ENCODE data around the gene ZFP92. TPM values are rescaled to one million over a fixed set of nuclear protein-coding genes. Genes with fewer than 3 reads are reported as not detected.

Gene ZFP92
- total RNA-seq, 1 experiment from 2014 or later: not detected

DNA sequence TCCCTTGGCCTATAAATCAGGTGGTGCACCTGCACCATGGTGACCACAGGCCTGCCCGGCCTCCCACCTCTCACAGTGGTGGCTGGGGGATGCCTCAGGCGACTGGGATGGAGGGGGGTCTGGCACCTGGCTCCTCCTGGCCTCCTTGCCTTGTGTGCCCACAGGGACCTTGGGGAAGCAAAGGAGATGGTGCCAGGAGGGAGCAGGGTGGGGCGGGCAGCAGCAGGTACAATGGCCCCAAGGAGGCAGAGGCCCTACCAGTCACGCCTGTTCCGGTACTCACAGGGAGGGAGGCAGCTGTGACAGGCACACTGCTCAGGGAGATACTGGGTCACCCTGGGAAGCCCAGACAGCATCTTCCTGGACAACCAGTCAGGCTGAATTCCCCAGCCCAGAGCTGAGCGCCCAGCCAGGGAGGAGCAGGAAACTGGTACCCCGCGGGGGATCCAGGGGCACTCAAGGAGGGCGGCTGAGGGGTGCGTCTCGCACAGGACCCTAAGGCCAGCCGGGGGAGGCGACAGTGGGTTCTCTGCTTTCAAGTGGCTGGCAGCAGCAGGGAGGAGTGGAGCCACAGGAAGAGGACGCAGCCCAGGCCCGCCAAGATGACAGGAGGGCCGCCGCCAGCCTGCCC is 35.8 kb downstream of the ZFP92 start:
- CTCF ChIA-PET: interaction anchor here (0.5 kb wide), 1 partner anchor 22 kb away, joined by 3 read pairs; no protein-coding TSS in a partner anchor
- no peak for DNase-seq
- no peaks in the 10 kb centered on the region for H3K9me3 ChIP-seq (ENCODE audit: insufficient read depth, low read depth)
- no peak overlapping the region for H3K27ac ChIP-seq
- no peaks in the 10 kb centered on the region for H3F3A ChIP-seq (ENCODE audit: insufficient read depth, low read depth)
- intact Hi-C loops (cut with micrococcal nuclease; ENCODE audit: unreplicated experiment): no loop called here
- no peak overlapping the region for H3K4me3 ChIP-seq
- no peaks in the 10 kb centered on the region for H4K20me1 ChIP-seq (ENCODE audit: insufficient read depth)
- no TSS peak for BruUV-seq (replicated peaks)
- H3K36me3 ChIP-seq (ENCODE audit: low read depth): no peaks in the 10 kb centered on the region
- POLR2A ChIA-PET (ENCODE audit: unreplicated experiment): no interaction called here
- H3K79me2 ChIP-seq (ENCODE audit: low read depth): no peaks in the 10 kb centered on the region
- 0 out of 2 replicates have a peak, but pooled peaks cover 3% of the 10 kb centered on the region for H3K4me1 ChIP-seq (replicated peaks; ENCODE audit: insufficient read depth)
- H3K27me3 ChIP-seq (ENCODE audit: insufficient read depth, low read depth): no peaks in the 10 kb centered on the region
- no peak overlapping the region for H2AFZ ChIP-seq
- no peaks in the 10 kb centered on the region for H3K9me2 ChIP-seq (ENCODE audit: insufficient read depth)
- TF ChIP-seq, protein P1, sequence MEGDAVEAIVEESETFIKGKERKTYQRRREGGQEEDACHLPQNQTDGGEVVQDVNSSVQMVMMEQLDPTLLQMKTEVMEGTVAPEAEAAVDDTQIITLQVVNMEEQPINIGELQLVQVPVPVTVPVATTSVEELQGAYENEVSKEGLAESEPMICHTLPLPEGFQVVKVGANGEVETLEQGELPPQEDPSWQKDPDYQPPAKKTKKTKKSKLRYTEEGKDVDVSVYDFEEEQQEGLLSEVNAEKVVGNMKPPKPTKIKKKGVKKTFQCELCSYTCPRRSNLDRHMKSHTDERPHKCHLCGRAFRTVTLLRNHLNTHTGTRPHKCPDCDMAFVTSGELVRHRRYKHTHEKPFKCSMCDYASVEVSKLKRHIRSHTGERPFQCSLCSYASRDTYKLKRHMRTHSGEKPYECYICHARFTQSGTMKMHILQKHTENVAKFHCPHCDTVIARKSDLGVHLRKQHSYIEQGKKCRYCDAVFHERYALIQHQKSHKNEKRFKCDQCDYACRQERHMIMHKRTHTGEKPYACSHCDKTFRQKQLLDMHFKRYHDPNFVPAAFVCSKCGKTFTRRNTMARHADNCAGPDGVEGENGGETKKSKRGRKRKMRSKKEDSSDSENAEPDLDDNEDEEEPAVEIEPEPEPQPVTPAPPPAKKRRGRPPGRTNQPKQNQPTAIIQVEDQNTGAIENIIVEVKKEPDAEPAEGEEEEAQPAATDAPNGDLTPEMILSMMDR (conservative IDR thresholded peaks at IDR 0.05): no peak
- no peak for TF ChIP-seq EZH2 (IDR thresholded peaks at IDR 0.05; ENCODE audit: low read depth)
- H3K4me2 ChIP-seq: no peak overlapping the region

DNA sequence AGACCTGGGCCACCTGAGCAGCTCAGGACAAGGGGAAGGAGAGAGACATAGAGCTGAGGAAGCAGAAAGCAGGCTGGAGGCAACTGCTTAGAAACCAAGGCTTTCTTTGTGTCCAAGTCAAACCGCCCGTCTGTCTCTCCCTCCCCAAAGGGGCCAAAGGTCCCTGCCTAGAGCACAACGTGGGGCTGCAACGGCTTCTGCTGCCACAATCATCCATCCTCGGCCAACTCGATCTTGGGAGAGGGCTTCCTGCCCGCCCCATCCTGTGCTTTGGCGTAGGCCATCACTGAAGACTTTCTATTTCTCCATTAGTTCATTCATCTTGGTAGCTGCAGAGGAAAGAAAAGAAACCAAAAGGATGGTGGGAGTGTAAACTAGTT is 36.3 kb downstream of the ZFP92 start:
- H2AFZ ChIP-seq: no peak overlapping the region
- BruUV-seq (replicated peaks): no TSS peak
- H3K36me3 ChIP-seq (ENCODE audit: low read depth): no peaks in the 10 kb centered on the region
- intact Hi-C loops (cut with micrococcal nuclease; ENCODE audit: unreplicated experiment): no loop called here
- 0 out of 2 replicates have a peak, but pooled peaks cover 3% of the 10 kb centered on the region for H3K4me1 ChIP-seq (replicated peaks; ENCODE audit: insufficient read depth)
- POLR2A ChIA-PET (ENCODE audit: unreplicated experiment): no interaction called here
- H3K27me3 ChIP-seq (ENCODE audit: insufficient read depth, low read depth): no peaks in the 10 kb centered on the region
- no peaks in the 10 kb centered on the region for H3K9me2 ChIP-seq (ENCODE audit: insufficient read depth)
- H3K4me2 ChIP-seq: no peak overlapping the region
- no peak overlapping the region for H3K4me3 ChIP-seq
- no peaks in the 10 kb centered on the region for H3K79me2 ChIP-seq (ENCODE audit: low read depth)
- no peaks in the 10 kb centered on the region for H4K20me1 ChIP-seq (ENCODE audit: insufficient read depth)
- H3K9me3 ChIP-seq (ENCODE audit: insufficient read depth, low read depth): no peaks in the 10 kb centered on the region
- TF ChIP-seq, protein P1 (conservative IDR thresholded peaks at IDR 0.05): no peak
- TF ChIP-seq EZH2 (IDR thresholded peaks at IDR 0.05; ENCODE audit: low read depth): no peak
- H3F3A ChIP-seq (ENCODE audit: insufficient read depth, low read depth): no peaks in the 10 kb centered on the region
- CTCF ChIA-PET: interaction anchor here (0.5 kb wide), 2 partner anchors 22 to 501 kb away, joined by 3 to 5 read pairs; no protein-coding TSS in a partner anchor
- no peak for DNase-seq
- no peak overlapping the region for H3K27ac ChIP-seq

DNA sequence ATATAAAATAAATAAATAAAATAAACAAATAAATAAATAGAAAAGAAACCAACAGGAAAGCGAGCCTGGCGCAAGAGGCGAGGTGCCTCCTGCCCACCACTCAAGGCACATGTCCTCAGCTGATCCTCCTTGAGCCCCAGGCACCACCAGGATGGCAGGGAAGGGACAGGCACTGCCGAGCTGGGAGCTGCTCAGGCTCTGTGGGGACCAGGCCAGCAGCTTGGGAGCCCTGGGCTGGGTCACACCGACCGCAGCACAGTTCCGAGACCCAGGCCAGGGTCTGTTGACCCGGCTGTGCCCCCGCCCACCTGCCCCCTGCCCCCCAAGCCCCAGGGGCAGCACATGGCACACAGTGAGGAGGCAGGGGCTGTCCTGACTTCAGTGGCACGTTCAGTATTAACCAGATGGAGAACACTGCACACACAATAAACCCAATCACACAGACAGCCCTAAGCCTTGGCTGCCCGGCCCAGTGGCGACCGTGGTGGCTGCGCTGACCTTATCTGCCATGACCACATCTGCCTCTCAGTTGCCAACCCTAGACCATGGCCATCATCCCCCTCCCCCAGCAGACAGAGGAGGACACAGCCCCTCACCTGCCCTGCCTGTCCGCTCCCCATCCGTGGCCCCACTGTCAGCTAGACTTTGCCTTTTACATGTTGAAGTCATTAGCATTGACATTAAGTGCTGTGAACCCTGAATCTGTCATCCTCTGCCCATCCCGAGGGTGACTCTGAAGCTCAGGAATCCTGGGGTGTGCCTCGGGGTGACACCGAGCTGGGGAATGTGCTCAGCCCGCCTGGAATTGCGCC is 37.5 kb downstream of the ZFP92 start:
- BruUV-seq (replicated peaks): no TSS peak
- TF ChIP-seq EZH2 (IDR thresholded peaks at IDR 0.05; ENCODE audit: low read depth): no peak
- TF ChIP-seq, protein P1 (conservative IDR thresholded peaks at IDR 0.05): no peak
- H3K4me1 ChIP-seq (replicated peaks; ENCODE audit: insufficient read depth): 0 out of 2 replicates have a peak, but pooled peaks cover under 1% of the 10 kb centered on the region
- H3K9me3 ChIP-seq (ENCODE audit: insufficient read depth, low read depth): no peaks in the 10 kb centered on the region
- intact Hi-C loops (cut with micrococcal nuclease; ENCODE audit: unreplicated experiment): no loop called here
- H3K27ac ChIP-seq: no peak overlapping the region
- ChIA-PET POLR2A (ENCODE audit: unreplicated experiment) (interaction anchor here (0.7 kb wide), 1 partner anchor 680 kb away, joined by 3 read pairs; no protein-coding TSS in a partner anchor), CTCF (no interaction called here)
- no peaks in the 10 kb centered on the region for H3K36me3 ChIP-seq (ENCODE audit: low read depth)
- no peak overlapping the region for H3K4me2 ChIP-seq
- no peaks in the 10 kb centered on the region for H3K27me3 ChIP-seq (ENCODE audit: insufficient read depth, low read depth)
- no peaks in the 10 kb centered on the region for H3F3A ChIP-seq (ENCODE audit: insufficient read depth, low read depth)
- H3K9me2 ChIP-seq (ENCODE audit: insufficient read depth): no peaks in the 10 kb centered on the region
- H4K20me1 ChIP-seq (ENCODE audit: insufficient read depth): no peaks in the 10 kb centered on the region
- H3K4me3 ChIP-seq: no peak overlapping the region
- no peak for DNase-seq
- no peaks in the 10 kb centered on the region for H3K79me2 ChIP-seq (ENCODE audit: low read depth)
- H2AFZ ChIP-seq: no peak overlapping the region
